Ishikawa (cell line): ENCODE results near the gene PSD4.

ENCODE experiments used
- CEBPB ChIP-seq: IDR thresholded peaks from 2 replicates; pipeline ENCODE4 v1.6.1; 2012
- EP300 ChIP-seq: IDR thresholded peaks from 2 replicates; pipeline ENCODE4 v1.6.1; 2012; ENCODE audit warnings: borderline replicate concordance
- NFIC ChIP-seq: IDR thresholded peaks from 2 replicates; pipeline ENCODE4 v1.6.1; 2012
- TEAD4 ChIP-seq: IDR thresholded peaks from 2 replicates; pipeline ENCODE4 v1.6.1; 2012
- USF1 ChIP-seq: IDR thresholded peaks from 2 replicates; pipeline ENCODE4 v1.6.1; 2012

DNA sequence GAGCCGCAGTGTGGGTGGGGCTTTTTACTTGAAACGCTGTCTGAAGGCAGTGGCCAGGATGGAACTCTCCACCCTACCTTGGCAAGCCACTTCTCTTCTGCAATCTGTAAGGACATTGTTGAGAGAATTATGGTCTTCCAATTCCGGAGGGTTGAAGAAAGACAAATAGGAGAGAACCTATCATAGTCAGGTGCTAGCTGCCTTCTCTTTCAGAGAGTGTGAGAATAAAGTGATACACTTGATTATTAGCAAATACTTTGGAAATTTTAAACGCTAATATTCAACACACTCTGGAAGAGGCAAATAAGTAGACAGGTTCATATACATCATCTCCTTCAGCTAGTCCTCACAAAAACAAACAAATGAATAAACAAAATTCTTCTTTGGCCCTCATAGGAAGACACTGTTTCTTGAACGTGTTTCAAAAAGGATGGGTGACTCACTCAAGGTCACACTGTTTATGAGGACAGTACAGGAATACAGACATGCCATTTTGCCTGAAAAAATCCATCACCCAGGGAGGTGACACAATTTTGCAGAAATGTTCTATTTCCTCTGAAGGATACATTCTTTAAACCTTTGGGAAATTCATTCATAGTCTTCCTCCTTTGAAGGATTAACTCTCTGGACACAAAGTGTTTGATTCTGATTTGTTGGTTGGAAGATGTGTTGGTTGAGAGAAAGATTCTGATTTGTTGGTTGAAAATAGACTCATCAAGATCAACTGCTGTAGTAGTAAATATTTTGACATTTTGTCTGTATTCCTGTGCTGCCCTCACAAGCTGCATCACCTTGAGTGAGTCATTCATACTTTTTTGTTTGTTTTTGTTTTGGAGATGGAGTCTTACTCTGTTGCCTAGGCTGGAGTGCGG, 48.6 kb upstream of the PSD4 start:
- TF ChIP-seq NFIC = no peak
- TF ChIP-seq TEAD4 = no peak
- TF ChIP-seq CEBPB = no peak
- no peak for TF ChIP-seq EP300
- no peak for TF ChIP-seq USF1
